ENCODE results near the gene SORCS2. TPM values are rescaled to one million over a fixed set of nuclear protein-coding genes. Genes with fewer than 3 reads are reported as not detected.

SORCS2 gene
- total RNA-seq, 1 donor, result 0.27 TPM

GRCh38 chr4:7301846-7302630 is 109.7 kb downstream of the SORCS2 start:
- TF ChIP-seq CTCF (IDR thresholded peaks at IDR 0.05; ENCODE audit: insufficient read depth, low read length), result no peak
- H3K4me3 ChIP-seq (ENCODE audit: low read depth, low read length), result no peak overlapping the region
- no peak for DNase-seq (ENCODE audit: low read depth)

- TF ChIP-seq CTCF (IDR thresholded peaks at IDR 0.05; ENCODE audit: insufficient read depth, low read length), result no peak
- no peak overlapping the region for H3K4me3 ChIP-seq (ENCODE audit: low read depth, low read length)
- DNase-seq (ENCODE audit: low read depth), result no peak
These were observed 110.6 kb downstream of the SORCS2 start for GRCh38 chr4:7302781-7303404.

GRCh38 chr4:7303561-7303960 is 111.2 kb downstream of the SORCS2 start:
- H3K4me3 ChIP-seq (ENCODE audit: low read depth, low read length), result no peak overlapping the region
- TF ChIP-seq CTCF (IDR thresholded peaks at IDR 0.05; ENCODE audit: insufficient read depth, low read length), result no peak
- no peak for DNase-seq (ENCODE audit: low read depth)

GRCh38 chr4:7304436-7304835 is 112.1 kb downstream of the SORCS2 start:
- no peak overlapping the region for H3K4me3 ChIP-seq (ENCODE audit: low read depth, low read length)
- no peak for DNase-seq (ENCODE audit: low read depth)
- TF ChIP-seq CTCF (IDR thresholded peaks at IDR 0.05; ENCODE audit: insufficient read depth, low read length), result no peak

- no peak for TF ChIP-seq CTCF (IDR thresholded peaks at IDR 0.05; ENCODE audit: insufficient read depth, low read length)
- DNase-seq (ENCODE audit: low read depth), result no peak
- no peak overlapping the region for H3K4me3 ChIP-seq (ENCODE audit: low read depth, low read length)
These were observed 114.0 kb downstream of the SORCS2 start for GRCh38 chr4:7306021-7306965.

- TF ChIP-seq CTCF (IDR thresholded peaks at IDR 0.05; ENCODE audit: insufficient read depth, low read length), result no peak
- no peak for DNase-seq (ENCODE audit: low read depth)
- H3K4me3 ChIP-seq (ENCODE audit: low read depth, low read length), result no peak overlapping the region
These were observed 114.6 kb downstream of the SORCS2 start for GRCh38 chr4:7306986-7307385.
